Glomerular visceral epithelial cell (primary cell): Measurements from ENCODE around the gene MORN1.

ENCODE experiments used
- DNase-seq: peaks from one replicate; pipeline ENCODE4 v3.0.0-alpha.2; 2016; ENCODE audit errors: extremely low spot score

MORN1 gene

DNA sequence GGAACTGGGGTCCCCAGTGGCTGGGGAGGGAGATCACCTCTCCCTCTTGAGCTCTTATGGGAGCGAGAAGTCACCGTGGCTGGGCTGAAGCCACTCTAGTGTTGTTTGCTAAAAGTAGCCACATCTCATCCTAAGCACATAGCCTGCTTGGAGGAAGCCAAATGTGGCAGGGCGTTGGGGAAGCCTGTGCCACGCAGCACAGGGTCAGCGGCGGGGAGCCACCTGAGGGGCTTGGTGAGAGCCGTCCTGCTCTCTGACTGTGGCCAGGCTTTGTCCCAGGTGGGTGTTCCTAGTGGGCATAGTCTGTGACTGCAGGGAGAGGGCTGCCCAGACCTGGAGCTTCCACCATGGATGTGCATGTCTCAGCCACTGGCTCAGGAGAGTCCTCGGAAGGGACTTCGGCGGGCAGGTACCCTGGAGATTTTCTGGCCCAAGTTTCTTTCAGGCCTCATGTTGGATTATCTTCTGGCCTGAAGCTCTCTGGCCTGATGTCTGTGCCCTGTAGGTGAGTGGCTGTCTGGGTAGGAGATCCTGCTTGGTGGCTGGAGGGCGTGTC lies 38.9 kb downstream of the MORN1 start:
- no peak for DNase-seq

DNA sequence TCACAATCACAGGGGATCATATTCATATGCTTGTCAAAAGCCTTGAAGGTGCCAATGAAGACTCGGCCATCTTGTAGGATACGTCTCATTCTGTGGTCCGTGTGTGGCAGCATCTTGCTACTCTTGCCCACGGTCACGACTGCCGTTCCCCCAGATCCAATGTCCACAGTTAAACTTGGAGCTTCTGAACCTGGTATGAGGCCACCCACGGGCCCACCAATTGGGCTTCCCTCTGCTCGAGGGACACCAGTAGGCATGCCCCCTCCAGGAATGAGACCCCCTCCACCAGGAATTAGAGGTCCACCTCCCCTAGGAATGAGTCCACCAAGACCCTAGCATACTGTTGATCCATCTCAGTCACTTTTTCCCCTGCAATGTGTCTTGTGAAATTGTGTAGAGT lies 39.6 kb downstream of the MORN1 start:
- DNase-seq: no peak

DNA sequence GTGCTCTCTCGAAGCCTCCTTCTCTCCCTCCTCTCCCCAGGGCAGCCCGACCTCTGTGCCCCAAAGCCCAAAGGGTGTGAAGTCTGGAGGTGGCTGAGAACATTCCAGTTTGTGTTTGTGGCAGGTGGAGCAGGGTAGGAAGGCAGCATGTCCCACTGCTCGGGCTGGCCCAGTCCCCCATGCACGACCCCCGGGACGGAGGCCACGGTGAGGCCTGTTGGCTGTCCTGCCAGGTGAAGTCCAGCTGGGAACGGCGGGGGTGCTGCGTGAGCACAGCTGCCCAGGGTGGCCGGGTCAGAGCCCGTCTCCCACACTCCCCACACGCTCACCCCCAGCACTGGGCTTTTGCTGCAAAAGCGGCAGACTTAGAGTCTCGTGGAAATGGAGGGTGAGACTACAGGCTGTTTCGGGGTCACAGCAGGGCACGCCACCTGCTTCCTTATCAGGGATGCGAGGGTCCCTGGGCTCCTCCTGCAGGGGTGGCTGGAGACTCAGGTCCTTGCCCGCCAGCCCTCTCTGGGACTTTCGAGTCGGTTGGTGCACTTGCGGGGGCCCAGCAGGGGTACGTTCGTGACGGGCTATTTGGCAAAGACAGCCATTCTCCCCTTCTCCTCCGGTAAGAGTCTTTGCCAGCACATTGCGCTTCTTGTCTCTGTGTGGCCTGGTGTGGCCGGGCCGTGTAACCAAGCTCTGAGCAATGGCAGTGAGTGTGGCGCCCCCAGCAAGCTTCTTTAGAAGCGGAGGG lies 40.3 kb downstream of the MORN1 start:
- no peak for DNase-seq

DNA sequence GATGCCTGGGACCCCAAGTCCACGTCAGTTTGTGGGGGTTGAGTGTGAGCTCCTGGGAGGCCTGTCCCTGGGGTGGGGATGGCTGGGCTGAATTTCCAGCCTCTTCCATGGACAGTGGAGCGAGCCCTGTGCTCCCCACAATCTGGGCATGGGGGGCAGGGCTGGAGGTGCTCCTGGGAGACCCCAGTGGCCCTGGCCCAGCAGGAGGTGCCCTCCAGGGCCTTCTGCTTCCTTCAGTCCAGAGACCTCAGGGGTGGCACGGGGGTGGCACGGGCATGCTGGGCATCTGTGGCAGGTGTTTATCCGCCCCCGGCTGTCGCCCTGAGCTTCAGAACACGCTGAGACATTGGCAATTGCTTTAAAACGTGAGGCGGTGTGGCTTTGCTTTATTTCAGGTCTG lies 40.9 kb downstream of the MORN1 start:
- DNase-seq: no peak

DNA sequence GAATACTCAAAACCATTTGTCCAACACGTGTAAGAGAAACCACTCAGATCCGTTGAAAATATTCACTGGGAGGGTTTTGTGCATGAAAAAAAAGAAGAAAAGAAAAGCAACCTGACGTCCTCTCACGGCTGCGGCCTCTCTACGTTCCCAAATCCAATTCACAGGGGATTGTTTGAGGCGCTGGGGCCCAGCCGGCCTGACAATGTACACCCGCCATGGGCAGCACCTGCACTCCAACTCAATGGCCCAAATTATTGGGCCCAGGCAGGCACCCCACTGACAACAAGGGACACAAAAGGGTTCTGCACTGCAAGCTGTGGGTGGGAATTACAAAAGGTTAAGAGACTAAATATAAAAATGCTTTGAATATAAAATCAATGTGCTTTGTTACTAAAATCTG lies 41.5 kb downstream of the MORN1 start:
- no peak for DNase-seq

DNA sequence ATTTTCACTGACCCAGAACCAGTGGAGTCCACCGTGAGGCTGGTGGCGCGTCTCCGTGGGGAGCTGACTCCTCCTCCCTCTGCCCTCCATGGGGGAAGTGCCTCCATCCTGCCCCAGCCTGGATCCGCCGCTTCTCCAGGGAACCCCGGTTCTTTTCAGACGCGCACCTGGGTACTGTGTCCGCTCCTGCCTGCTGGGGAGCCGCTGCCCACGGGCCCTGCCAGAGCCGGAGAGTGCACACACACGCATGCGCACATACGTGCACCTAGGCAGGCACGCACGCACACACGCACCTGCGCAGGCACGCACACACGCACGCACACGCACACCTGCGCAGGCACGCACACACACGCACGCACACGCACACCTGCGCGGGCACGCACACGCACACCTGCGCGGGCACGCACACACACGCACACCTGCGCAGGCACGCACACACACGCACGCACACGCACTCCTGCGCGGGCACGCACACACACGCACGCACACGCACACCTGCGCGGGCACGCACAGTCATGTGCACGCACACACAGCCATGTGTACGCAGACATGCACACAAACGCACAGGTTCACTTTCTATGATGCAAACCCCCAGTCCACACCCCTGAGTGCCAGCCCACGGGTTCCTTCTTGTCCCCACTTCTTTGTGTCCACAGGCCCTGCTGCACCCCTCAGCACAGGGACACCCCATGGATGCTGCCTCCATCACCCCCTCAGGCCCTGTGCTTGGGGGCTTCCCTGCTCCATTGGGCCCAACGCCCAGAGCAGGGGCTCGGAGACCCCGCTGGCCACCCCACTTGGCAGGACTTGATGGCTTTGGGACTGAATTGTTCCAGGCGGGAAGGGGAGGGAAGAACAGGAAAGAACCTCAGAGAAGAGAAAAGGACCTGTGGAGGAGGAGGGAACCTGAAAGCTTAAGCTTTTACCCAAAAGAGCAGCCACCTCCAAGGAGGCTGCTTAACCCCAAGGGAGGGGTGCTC lies 42.7 kb downstream of the MORN1 start:
- DNase-seq: no peak

DNA sequence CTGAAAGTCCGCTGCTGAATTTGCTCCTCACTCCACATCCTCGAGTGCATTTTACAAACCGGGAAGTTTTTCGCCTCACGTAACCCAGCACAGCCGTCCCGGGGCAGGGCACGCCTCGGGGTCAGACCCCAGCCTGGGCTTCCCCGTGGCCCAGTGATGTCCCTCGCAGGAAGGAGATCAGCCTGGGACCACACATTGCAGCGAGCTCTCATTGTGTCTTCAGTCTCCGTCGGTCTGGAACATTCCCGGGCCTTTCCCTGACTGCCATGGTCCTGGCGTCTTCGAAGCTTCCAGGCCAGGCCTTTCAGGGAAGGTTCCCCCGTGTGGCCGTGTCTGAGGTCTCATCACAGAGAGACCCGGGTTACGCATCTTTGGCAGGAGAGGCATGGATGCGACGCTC lies 43.5 kb downstream of the MORN1 start:
- DNase-seq: no peak

DNA sequence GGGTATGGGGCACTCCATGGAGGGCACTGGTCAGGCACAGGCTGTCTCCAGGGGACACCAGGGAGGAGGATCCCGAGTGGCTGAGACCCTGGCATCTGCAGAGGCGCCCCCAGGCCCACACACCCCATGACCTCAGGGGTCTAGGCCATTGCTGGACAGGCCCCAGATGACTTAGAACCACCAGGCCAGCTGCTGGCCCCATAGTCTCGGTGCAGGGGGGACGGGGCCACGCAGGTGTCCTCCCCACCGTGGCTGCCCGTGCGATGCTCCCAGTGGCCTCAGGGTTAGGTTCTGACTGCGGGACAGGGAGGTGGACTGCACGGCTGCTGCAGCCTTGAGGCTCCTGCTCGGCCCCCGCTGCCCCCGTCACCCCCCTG lies 44.0 kb downstream of the MORN1 start:
- no peak for DNase-seq

DNA sequence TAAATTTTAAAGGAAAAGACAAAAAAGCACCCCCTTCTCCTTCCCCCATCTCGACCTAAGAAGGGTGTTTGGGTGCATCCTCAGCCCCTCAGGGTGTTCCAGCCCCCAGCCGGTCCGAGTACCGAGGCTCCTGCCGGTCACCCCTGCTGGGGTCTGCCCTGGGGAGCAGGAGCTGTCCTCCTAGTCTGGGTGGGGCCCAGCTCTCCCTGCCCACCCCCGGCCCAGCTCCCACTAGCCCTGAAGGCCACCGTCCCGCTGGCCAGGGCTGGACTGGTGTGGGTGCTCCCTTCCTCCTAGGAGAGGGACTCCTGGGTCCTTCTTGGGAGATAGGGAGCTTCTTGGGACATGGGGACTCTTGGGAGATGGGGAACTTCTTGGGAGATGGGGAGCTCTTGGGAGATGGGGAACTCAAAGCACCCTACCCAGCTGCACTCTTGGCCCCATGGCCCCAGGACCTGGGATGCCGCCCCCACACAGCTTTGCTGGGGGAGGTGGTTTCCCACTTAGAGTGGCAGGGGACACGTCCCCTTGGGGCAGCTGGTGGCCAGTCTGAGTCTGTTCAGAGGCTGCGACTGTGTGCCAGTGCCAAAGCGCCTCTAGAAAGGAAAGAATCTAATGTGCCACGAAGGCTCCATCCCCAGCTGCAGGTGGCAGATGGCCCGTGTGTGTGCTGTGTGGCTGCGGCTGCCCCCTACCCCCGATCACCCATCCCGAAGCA lies 44.5 kb downstream of the MORN1 start:
- no peak for DNase-seq

DNA sequence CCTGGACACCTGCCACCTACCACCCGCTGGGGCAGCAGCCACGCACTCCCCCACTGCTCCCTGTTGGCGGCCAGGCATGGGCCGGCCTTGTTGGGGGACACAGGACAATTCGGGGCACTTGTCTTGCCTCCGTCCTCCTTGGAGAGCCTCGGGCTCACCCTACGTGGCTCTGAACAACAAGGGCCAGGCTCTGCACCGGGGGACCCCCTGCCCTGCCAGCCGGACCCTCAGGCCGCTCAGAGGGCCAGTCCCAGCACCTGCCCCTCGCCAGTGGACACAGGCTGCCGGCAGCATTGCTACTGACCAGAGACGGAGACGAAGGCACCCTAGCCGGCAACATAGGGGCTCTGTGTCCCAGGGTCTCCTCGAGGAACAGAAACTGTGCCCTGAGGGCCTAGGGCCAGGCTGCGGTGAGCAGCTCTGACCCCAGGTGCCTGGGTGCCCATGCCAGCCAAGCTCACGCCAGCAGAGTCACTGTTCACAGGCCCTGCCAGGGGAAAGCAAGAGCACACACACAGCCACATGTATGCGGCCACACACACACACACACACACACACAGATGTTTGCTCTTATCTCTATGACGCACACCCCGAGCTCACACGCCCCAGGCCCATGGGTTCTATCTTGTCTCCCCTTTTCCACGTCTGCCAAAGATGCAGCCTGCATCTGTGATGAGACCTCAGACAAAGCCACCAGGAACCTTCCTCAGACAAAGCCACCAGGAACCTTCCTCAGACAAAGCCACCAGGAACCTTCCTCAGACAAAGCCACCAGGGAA lies 45.9 kb downstream of the MORN1 start:
- no peak for DNase-seq

DNA sequence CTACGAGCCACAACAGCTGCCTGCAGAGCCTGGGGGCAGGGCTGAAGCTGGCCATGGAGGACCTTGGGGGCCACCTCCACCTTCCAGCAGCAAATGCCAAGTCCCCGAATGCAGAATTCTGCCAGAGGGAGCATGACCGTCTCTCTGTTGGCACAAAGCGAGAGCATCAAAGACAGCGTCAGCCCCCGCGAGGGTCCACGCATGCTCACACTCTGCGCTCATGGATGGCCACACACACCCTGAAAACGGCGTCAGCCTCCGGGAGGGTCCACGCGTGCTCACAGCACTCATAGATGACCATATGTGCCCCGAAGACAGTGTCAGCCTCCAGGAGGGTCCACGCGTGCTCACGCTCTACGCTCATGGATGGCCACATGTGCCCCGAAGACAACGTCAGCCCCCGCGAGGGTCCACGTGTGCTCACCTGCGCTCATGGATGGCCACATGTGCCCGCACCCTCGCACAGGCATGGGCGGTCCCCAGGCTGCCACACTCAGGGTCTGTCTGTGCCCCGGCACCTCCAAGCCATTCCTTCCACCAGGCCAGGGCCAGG lies 46.5 kb downstream of the MORN1 start:
- no peak for DNase-seq

DNA sequence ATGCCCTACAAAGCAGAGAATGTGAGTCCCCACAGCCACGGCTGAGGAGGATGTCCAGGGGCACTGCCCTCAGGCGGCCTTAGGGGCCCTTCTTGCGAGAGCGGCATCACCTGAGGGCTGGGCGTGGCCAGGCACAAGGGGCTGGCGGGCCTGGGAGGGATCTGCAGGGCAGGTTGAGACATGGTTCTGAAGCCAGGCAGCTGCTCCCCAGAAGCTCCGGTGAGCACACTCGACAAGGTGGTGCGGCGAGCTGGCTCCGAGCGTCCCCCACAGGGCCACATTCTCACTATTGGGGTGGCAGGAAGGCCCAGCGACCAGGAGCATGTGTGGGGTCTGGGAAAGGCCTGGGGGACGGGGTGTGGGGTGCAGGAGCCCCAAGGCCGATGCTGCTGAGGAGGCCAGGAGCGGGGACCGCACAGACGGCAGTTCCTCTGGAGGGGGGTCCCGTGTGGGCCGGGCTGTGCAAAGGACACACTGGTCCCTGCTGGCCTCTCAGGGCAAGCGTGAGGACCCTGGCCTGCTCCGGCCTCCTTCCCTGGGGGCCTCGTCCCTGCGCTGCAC lies 47.2 kb downstream of the MORN1 start:
- DNase-seq: no peak

DNA sequence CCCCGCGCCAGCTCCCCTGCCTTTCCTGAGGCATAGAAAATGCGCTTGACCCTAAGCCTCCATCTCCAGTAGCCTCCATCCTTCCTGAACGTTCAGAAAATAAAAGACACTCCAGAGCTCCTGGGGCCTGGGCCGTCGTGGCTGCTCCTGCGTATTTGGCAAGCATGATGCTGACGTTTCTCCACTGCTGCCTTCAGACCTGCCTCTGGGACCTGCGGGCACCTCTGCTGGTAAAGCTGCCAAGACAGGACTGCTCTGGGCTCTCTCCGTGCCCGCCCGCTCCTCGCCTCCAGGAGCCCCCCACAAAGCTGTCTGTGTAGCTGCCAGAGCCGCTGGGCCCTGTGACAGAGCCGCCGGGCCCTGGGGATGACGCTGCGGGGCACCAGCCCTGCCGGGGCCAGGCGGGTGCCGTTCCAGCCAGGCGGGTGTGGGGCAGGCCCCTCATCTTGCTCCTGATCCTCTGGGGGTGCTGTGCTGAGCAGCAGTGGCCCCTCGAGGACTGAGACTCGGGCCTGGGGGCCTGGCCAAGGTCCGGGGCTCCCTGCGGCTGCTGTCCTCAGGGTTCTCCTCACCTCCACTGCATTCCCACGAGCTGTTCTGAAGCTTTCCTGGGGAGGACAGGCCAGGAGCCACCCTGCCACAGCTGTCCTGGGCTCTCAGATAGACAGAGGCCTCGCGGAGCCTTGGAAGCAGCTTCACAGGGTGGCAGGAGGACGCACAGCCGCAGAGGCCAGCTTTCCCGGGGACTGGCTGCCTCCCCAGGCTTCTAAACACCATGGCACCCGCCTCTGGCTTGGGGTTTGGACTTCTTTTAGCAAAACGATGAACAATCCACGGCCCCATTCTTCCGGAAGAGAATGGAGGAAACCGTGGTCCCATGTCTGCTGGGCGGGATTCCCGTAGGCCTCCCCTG lies 48.1 kb downstream of the MORN1 start:
- DNase-seq: no peak

DNA sequence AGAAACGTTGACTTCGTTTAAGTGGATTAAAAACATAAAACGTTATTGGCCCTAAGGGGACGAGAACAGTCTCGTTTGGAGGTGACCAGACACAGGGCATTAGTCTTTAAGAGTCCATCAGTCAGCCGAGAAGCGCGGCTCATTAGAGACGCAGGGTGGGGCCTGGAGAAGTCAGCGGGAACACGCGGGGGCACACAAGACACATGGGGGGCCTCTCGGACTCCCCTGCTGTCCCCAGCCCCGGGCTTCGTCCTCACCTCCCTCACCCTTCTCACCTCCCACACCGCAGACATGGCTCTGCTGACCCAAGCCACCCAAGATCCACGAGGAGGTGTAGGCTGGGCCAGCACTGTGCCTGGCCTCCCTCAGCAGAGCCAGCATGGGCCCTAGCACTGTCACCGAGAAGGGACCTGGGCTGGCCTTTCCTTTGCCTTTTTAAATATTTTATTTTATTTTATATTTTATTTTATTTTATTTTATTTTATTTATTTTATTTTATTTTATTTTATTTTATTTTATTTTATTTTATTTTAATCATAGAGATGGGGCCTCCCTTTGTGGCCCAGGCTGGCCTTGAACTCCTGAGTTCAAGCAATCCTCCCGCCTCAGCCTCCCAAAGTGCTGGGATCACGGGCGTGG lies 48.9 kb downstream of the MORN1 start:
- DNase-seq: no peak

DNA sequence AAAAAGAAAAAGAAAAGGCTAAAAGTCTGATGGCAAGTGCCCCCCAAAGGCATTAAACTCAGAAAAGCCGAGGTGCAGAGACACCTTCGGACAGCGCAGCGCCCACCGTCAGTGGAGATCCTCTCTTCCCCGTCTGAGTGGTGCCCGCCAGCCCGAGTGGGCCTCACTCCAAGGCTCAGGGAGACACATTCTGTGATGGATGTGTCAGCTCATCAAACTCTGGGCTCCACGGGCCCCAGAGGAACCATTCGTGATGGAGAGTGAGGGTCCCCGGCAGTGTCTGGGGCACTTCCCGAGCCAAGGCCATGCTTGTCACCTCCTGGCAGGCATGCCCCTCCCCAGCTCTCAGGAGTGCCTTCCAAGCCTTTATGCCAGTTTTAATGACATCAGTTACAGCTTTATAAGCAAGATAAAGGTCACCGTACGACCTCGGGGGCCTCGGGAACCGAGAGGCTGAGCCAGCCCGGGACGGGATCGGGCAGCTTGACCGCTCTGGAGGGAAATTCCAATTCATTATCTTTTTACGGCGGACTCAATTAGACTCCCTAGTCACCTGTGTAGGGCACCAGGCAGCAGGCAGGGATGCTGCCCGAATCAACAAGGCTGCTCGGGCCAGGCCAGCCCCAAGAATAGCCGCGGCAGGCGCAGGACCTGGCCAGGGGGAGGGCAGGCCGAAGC lies 49.5 kb downstream of the MORN1 start:
- no peak for DNase-seq

DNA sequence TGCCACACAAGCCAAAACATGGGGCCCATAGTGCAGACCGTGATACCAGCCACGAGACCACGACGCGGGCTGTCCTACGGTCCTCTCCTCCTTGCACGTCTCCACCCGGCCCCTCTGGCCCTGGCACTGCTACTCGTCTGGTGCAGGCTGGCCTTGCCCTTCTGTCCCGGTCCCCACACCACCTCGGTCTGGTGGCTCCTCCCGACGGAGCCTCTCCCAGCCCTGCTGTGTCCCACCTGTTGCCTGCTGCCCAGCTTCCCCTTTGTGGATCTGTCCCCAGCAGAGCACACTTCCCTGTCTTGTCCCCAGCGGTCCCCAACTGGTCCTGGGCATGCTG lies 50.5 kb downstream of the MORN1 start:
- no peak for DNase-seq

DNA sequence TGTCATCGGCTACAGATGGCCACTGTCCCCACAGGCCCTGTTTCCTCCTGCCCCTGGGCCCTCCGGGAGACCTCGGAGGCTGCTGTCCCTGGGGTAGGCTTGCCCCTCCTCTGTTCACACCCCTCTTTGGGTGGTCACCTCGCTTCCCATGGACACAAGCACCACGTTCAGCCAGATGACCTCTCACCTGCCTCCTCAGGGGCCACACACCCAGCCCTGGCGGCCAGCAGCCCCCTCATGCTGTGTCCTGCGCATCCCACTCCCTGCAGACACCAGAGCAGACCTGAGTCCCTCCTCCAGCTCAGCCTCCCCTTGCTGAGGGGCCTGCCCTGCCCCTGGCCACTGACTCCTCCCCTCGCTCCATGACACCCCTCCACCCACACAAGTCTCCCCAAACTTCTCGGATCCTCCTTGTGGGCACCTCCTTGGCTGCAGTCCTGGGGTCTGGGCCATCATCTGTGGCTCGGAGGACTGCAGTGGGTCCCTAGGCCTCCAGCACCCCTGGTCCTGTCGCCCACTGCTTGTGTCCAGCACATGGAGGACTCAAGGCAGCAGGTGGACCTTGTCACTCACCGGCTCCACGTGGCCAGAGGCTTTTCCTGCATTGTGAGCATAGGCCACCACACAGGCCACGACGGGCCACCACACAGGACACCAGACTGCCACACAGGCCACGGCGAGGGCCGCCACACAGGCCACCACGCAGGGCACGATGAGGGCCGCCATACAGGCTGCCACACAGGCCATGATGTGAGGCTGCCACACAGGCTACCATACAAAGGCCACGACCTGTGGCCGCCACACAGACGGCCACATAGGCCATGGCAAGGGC lies 51.1 kb downstream of the MORN1 start:
- no peak for DNase-seq
